NB4 (cell line): ENCODE data around the gene FOXL3.

Experiments used
- CTCF ChIP-seq: IDR thresholded peaks from one replicate; pipeline ENCODE4 v1.5.1; 2012; ENCODE audit warnings: low read depth, low read length
- POLR2A ChIP-seq: IDR thresholded peaks from 2 replicates; pipeline ENCODE4 v1.6.1; 2011; ENCODE audit warnings: mild to moderate bottlenecking; ENCODE audit not compliant: insufficient read length; ENCODE audit errors: extremely low read depth

DNA sequence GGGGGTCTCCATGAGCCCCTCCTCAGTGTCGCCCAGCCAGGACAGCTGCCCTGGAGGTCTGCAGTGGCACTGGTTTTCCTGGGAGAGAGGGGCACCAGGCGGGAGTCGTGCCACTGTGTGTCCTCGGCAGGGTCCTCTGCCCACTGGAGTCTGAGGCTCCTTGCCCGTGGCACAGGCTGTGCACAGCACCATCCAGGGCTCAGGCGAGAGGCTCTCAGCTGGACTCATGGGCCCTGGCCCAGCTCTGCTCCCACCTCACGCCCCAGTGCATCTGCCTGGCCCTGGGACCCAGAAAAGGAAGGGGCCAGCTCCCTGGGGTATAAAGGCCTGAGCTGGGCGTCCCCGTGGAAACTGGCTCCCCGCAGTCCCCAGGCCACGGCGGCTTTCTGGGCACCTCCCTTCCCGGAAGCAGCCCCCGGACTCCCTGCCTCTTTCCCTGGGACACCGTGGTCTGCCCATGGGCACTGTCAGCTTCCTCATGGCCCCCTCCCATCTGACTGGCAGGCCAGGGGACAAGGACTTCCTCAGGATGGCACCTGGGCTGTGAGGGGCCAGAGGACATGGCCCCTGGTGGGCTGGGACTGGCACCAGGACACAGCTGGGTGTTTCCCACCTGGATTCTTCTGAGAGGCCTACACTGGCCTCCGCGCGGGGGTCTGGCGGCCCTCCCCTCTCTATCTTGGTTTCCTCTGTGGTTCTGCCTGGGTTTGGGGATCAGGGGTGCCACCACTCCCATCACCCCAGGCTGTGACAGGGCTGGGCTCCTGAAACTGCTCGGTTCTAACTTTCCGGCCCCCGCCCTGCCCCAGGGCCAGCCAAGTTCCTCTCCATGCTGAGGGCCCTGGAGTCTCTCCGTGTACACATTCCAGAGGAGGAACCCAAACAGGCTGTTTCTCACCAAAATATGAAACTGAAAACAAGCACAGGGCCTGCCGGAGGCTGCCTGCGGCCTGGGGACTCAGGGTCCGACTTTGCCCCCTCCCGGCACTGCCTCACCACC, 5.5 kb downstream of the FOXL3 start:
- TF ChIP-seq CTCF (no peak), POLR2A (no peak)
